HG02588 (cell line): ENCODE results near the gene STK26.
"Not testable (repeated sequence)": the region's sequence is repeated elsewhere in the genome, so short reads cannot be mapped to it uniquely, and the experiment has no call there.

Source experiments
- ATAC-seq: cut with Tn5 transposase; IDR thresholded peaks from one replicate; pipeline ENCODE4 v1.9.1; 2021; ENCODE audit warnings: mild to moderate bottlenecking, moderate library complexity; ENCODE audit not compliant: unreplicated experiment

The STK26 gene

GRCh38 chrX:132022967-132023895 lies at the start of gene STK26:
TSS of gene STK26 (plus strand) at chrX:132023302. CDS start at chrX:132023618, 316 bp downstream.
- ATAC-seq = peak; percentile 84

GRCh38 chrX:131975851-131976250 lies 47.3 kb upstream of the STK26 start:
- ATAC-seq = no peak

GRCh38 chrX:131977619-131978018 lies 45.5 kb upstream of the STK26 start:
- ATAC-seq = no peak

DNA sequence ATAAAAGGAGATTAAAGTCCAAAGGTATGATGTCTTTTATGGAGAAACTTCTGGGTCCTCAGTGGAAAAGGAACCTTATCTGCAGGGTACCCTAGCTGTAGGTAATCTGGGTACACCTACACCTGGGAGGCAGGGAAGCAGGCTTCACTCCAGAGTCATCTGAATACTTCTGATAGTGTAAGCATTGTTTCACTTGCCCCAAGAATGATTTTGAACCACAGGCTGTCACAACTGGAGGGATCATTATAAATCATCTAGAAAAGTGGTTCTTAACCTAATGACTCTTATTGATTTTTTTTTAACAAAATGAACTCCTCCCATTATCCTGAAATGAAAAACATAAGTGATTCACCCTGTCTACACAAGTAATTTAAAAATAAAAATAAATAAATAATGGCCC lies 44.0 kb upstream of the STK26 start:
- ATAC-seq = no peak

- no peak for ATAC-seq
Measured at GRCh38 chrX:131985526-131986049, 37.5 kb upstream of the STK26 start.

DNA sequence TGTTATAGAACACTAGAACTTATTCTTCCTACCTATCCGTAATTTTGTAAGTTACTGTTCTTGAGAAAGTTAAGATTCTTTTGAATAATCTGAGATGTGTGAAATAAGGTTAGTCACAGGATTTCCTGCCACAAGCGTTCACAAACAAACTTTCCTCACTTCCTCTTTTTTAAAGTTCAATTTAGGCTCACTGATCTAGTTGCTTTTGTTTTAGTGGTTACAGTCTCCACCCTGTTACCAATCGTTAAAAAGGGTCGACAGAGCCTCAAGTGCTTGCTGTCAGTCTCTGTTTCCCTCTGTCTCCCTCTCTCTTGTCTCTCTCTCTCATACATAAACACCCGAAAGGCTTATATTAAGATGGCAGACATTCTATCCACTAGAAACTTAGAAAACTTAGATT lies 35.9 kb upstream of the STK26 start:
- ATAC-seq = peak; percentile 99

- ATAC-seq = no peak
Measured at GRCh38 chrX:131988236-131988635, 34.9 kb upstream of the STK26 start.

DNA sequence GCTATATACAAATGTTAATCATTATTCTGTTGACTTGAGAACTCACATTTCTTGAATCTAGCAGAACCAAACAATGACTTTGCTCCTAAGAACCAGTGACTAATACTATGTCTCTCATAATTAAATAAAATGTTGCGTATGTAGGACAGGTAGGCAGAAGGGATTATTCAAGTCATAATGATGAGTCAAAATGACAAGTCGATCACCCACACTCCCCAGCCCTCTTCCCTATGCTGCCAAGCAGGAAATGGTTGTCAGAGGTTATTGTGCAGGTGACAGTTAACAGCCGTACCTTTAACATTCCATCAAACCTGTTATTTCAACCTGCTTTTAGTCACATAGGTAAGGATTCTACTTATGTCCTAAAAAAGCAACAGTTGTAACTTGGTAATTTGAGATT lies 22.0 kb upstream of the STK26 start:
- ATAC-seq = no peak

GRCh38 chrX:132004728-132005127 lies 18.4 kb upstream of the STK26 start:
- ATAC-seq = no peak

DNA sequence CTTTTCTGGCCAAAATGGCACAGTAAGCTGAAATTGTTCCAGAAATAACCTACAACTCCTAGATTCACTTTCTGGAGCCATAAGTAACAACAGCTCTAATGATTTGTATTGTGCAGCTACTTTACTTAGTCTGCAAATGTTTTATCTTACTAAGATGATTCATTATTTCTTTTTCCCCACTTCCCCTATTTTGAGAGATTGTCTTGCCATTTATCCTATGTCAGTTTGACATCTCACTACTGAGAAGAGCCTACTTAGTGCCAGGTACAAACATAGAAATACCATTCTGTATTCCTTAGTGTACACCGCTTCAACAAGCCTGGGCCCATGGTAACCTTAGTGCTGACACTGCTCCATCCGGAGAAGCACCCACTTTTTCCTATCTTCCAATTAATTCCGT lies 13.8 kb upstream of the STK26 start:
- ATAC-seq = no peak

GRCh38 chrX:132010213-132010612 lies 12.9 kb upstream of the STK26 start:
- not testable (repeated sequence) for ATAC-seq

GRCh38 chrX:132015875-132016274 lies 7.2 kb upstream of the STK26 start:
- ATAC-seq = no peak

DNA sequence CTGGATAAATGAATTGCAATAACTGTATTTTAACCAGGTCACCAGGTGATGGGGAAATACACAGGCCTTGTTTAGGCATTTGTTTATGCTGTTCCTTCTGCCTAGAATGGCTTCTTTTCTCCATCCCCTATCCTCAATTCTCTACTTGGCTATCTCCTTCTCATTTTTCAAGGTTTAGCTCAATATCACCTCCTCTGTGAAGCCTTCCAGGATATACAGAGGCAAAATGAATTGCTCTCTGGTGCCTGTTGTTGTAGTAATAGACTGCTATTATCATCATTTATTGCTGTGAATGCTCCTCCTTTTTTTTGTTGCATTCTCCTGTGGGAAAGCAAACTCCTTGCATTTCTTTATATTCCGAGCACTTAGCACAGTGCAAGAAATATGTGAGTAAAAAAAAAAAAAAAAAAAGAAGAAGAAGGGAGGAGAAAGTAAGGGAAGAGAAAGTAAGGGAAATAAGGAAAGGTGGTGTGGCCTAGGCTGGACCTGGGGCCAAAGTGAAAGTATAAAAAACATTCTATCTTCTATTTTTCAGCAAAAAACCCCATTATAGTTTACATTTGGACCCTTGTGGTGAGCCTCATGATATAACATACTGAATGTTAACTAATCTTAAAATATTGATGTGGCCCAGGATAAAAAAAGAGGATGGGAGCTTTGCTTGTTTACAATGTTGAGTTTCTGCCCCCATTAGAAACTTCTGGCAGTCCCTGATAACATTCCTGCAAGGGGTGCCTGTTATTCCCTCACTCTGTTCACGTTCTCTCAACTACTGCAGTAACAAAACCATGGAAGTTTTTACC lies 6.3 kb upstream of the STK26 start:
- no peak for ATAC-seq

- ATAC-seq = no peak
Measured at GRCh38 chrX:132017431-132018185, 5.5 kb upstream of the STK26 start.

DNA sequence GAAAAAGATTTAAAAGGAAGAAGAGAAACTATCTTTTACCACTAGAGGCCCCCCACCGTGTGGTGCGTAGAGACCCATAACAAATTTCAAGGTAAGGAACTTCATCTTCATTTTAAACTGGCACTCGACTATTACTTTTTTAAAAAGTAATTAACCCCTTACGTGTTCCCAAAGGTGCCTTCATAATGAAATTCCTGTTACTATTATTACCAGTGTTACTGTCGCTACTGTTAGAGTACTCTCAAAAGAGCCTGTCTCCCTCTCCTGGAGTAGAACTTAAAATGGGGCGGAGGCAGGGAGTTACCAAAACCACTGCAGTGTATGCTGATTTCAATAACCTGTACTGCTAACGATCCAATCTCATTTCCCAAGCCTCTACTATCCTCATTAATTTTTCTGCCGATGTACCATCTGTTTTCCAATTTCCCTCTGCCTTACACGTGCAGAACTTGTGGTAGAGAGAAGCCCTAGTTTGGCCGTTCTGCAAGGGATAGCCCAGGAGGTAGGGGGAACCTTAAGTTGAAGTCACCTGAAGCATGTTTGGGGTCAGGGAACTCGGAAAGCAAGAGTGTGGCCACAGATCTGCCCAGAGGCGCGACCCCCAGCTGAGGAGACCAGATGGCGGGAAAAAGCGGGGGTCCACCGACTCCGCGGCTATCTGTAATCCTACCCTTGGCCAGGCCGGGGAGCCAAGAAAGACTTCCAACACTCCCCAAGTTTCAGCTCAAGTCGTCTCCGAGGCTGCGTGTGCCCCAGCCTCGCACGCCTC lies 720 bp upstream of the STK26 start:
- peak; percentile 28 for ATAC-seq

GRCh38 chrX:132023896-132024386 lies 839 bp downstream of the STK26 start:
- peak; percentile 49 for ATAC-seq

DNA sequence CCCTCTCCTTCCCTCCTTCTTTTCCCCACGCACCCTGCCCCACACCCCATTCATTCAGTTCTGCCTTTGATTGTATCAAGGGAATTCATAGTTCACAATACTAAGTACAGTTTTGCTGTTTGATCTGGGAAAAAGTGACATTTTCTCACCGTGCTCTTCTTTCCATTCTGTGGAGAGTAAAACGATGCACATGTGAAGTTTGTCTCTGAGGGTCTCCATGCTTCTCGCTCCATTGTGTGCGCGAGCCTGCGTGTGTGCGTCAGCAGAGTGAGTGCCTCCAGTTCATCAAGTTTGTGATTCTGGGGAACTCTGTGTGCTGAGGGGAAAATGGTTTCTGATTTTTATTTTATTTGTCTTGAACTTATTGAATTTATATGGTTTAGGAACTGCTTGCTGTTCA lies 1.9 kb downstream of the STK26 start:
- no peak for ATAC-seq

DNA sequence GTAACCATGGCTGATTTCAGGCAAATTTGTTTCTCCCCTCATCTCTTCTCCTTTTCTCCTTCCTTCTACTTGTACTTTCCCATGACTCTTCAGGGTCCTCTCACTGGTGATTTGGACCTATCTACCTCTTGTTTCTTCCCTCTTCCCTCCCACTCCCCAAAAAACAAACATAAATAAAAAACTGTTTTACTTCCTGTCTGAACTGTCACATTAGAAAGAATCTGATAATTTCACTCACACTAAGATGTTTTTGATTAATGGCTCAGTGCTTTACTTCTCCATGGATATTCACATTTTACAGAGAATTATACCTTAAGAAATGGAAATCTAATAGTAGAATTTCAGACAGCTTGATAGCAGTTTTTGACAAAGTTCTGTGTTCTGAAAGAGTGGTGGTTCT lies 7.2 kb downstream of the STK26 start:
- no peak for ATAC-seq

- no peak for ATAC-seq
Measured at GRCh38 chrX:132031867-132032266, 8.8 kb downstream of the STK26 start.

- ATAC-seq = peak; percentile 64
Measured at GRCh38 chrX:132033166-132033565, 10.1 kb downstream of the STK26 start.
